Peyer's patch (tissue), 4 donors: Measurements from ENCODE around the gene RGL1. TPM values are rescaled to one million over a fixed set of nuclear protein-coding genes. Genes with fewer than 3 reads are reported as not detected.

ENCODE experiments used
- DNase-seq, 3 donors: peaks; one replicate each; pipeline ENCODE4 v3.0.0-alpha.2; 2017 to 2019
- H3K27ac ChIP-seq, 4 donors: fragments of 200-600 bp; sonication (generic); one replicate each; pipeline ENCODE4 v1.5.1; 2016 to 2019
- H3K27me3 ChIP-seq, 2 donors: fragments of 200-600 bp; sonication (generic); one replicate each; pipeline ENCODE4 v1.5.1; 2019
- H3K36me3 ChIP-seq, 3 donors: fragments of 200-600 bp; sonication (generic); one replicate each; pipeline ENCODE4 v1.5.1; 2016 to 2019
- H3K4me1 ChIP-seq, 4 donors: fragments of 200-600 bp; sonication (generic); one replicate each; pipeline ENCODE4 v1.5.1; 2016 to 2019
- H3K4me3 ChIP-seq, 4 donors: fragments of 200-600 bp; sonication (generic); 1 replicate in 3 of 4; 2 replicates in 1 of 4; pipeline ENCODE4 v1.5.1; 2016 to 2019; ENCODE audit warnings: mild to moderate bottlenecking in 1 of 4
- H3K9me3 ChIP-seq, 4 donors: fragments of 200-600 bp; sonication (generic); one replicate each; pipeline ENCODE4 v1.5.1; 2016 to 2019; ENCODE audit warnings: mild to moderate bottlenecking in 1 of 4
- CTCF ChIP-seq, 6 experiments: fragments of 450-650 bp in 4 of 6; fragments of 200-600 bp in 2 of 6; sonication (generic) in 1 of 6; IDR thresholded peaks; one replicate each; pipeline ENCODE4 v1.5.1; 2017 to 2019; ENCODE audit warnings: antibody characterized with exemption in 6 of 6, mild to moderate bottlenecking in 3 of 6, moderate library complexity in 1 of 6
- POLR2A ChIP-seq, 2 donors: fragments of 450-650 bp; IDR thresholded peaks; one replicate each; pipeline ENCODE4 v1.5.1; 2017; ENCODE audit warnings: antibody characterized with exemption in 2 of 2, mild to moderate bottlenecking in 2 of 2, moderate library complexity in 2 of 2
- total RNA-seq, 4 donors: library from RNA; depleted of rRNA; stranded (reverse); fragments of >200 nt; gene quantifications; one replicate each; pipeline ENCODE4 v1.1.0, GENCODE V29; 2016

Gene RGL1
- total RNA-seq, 4 donors from 2014 or later: 8.9 to 32.2 (median 13.2) TPM

- H3K4me3 ChIP-seq: no peak overlapping the region
- no peak overlapping the region for H3K27ac ChIP-seq
- no peak for TF ChIP-seq CTCF (IDR thresholded peaks at IDR 0.05)
- no peak for TF ChIP-seq POLR2A (IDR thresholded peaks at IDR 0.05)
- H3K4me1 ChIP-seq: peaks cover 0 to 26% (median 0%) of the 10 kb centered on the region in 4 donors
- no peaks in the 10 kb centered on the region for H3K9me3 ChIP-seq
- H3K36me3 ChIP-seq: no peaks in the 10 kb centered on the region
- no peak for DNase-seq
- H3K27me3 ChIP-seq: no peaks in the 10 kb centered on the region
Measured at GRCh38 chr1:183810756-183811544, 6.0 kb downstream of the RGL1 start.

- H3K27ac ChIP-seq: peak overlapping the region in 1 of 4 donors; percentile 13
- no peaks in the 10 kb centered on the region for H3K9me3 ChIP-seq
- H3K36me3 ChIP-seq: no peaks in the 10 kb centered on the region
- TF ChIP-seq CTCF (IDR thresholded peaks at IDR 0.05): no peak
- no peak for TF ChIP-seq POLR2A (IDR thresholded peaks at IDR 0.05)
- peaks cover 0 to 15% (median 0%) of the 10 kb centered on the region in 4 donors for H3K4me1 ChIP-seq
- DNase-seq: no peak
- no peaks in the 10 kb centered on the region for H3K27me3 ChIP-seq
- H3K4me3 ChIP-seq: no peak overlapping the region
Measured at GRCh38 chr1:183812128-183812527, 7.2 kb downstream of the RGL1 start.

- H3K27me3 ChIP-seq: no peaks in the 10 kb centered on the region
- H3K4me3 ChIP-seq: no peak overlapping the region
- no peaks in the 10 kb centered on the region for H3K9me3 ChIP-seq
- peak in 1 of 3 donors; percentile 54 for DNase-seq
- TF ChIP-seq POLR2A (IDR thresholded peaks at IDR 0.05): no peak
- TF ChIP-seq CTCF (IDR thresholded peaks at IDR 0.05): no peak
- peaks cover 0 to 18% (median 0%) of the 10 kb centered on the region in 4 donors for H3K4me1 ChIP-seq
- no peaks in the 10 kb centered on the region for H3K36me3 ChIP-seq
- peak overlapping the region in 1 of 4 donors; percentile 13 for H3K27ac ChIP-seq
Measured at GRCh38 chr1:183812686-183813569, 8.0 kb downstream of the RGL1 start.

- Histone ChIP-seq H3K27me3 (no peaks in the 10 kb centered on the region), H3K4me3 (no peak overlapping the region), H3K27ac (no peak overlapping the region), H3K4me1 (peaks cover 0 to 18% (median 0%) of the 10 kb centered on the region in 4 donors), H3K36me3 (no peaks in the 10 kb centered on the region), H3K9me3 (no peaks in the 10 kb centered on the region)
- DNase-seq: no peak
- TF ChIP-seq CTCF (IDR thresholded peaks at IDR 0.05): no peak
- TF ChIP-seq POLR2A (IDR thresholded peaks at IDR 0.05): no peak
Measured at GRCh38 chr1:183814121-183814681, 9.3 kb downstream of the RGL1 start.

- H3K27ac ChIP-seq: no peak overlapping the region
- TF ChIP-seq CTCF (IDR thresholded peaks at IDR 0.05) (no peak), POLR2A (IDR thresholded peaks at IDR 0.05) (no peak)
- H3K9me3 ChIP-seq: no peaks in the 10 kb centered on the region
- no peaks in the 10 kb centered on the region for H3K36me3 ChIP-seq
- H3K4me3 ChIP-seq: no peak overlapping the region
- DNase-seq: no peak
- peaks cover 0 to 18% (median 0%) of the 10 kb centered on the region in 4 donors for H3K4me1 ChIP-seq
- no peaks in the 10 kb centered on the region for H3K27me3 ChIP-seq
Measured at GRCh38 chr1:183816110-183816509, 11.2 kb downstream of the RGL1 start.
